K562 (cell line): ENCODE measurements around the gene MITF. TPM values are rescaled to one million over a fixed set of nuclear protein-coding genes. Genes with fewer than 3 reads are reported as not detected.
A peak's percentile ranks its signal among the peaks of the same experiment; 100 is the strongest.

Experiments used
- E2F6 ChIP-seq, 2 experiments: IDR thresholded peaks; 2 replicates each; pipeline ENCODE4 v1.6.1; 2011; ENCODE audit warnings: borderline replicate concordance in 1 of 2, control low read depth in 1 of 2, low read depth in 1 of 2, low read length in 1 of 2, mild to moderate bottlenecking in 1 of 2, mixed read lengths in 1 of 2, moderate library complexity in 1 of 2; ENCODE audit not compliant: insufficient read depth in 1 of 2, insufficient read length in 1 of 2, poor library complexity in 1 of 2, severe bottlenecking in 1 of 2; ENCODE audit errors: extremely low read depth in 1 of 2
- FOXJ3 ChIP-seq: sonication (generic); formaldehyde crosslinking; IDR thresholded peaks from 2 replicates; pipeline ENCODE4 v1.4.0; 2020; ENCODE audit warnings: mild to moderate bottlenecking, missing genetic modification reagents
- GABPB2 ChIP-seq: fragments of 250-450 bp; sonication (Bioruptor Pico); conservative IDR thresholded peaks from 2 replicates; pipeline ENCODE4 v1.5.1; 2021; ENCODE audit warnings: mild to moderate bottlenecking
- LCOR ChIP-seq: sonication (generic); formaldehyde crosslinking; IDR thresholded peaks from 2 replicates; pipeline ENCODE4 v1.8.0; 2022; ENCODE audit warnings: mild to moderate bottlenecking, missing genetic modification reagents
- PBX2 ChIP-seq, 2 experiments: IDR thresholded peaks in 1 of 2; conservative IDR thresholded peaks in 1 of 2; 2 replicates each; pipeline ENCODE4 v1.6.1; 2016; ENCODE audit warnings: low read depth in 2 of 2, mild to moderate bottlenecking in 1 of 2, missing compliant biosample characterization in 1 of 2, missing genetic modification characterization in 1 of 2, moderate library complexity in 1 of 2
- ZBTB40 ChIP-seq, 2 experiments: fragments of 450-650 bp in 1 of 2; sonication (generic) in 1 of 2; formaldehyde crosslinking in 1 of 2; IDR thresholded peaks; 2 replicates each; pipeline versions ENCODE4 v1.7.1 to v1.9.0; 2016 to 2022; ENCODE audit warnings: inconsistent platforms in 1 of 2, mild to moderate bottlenecking in 1 of 2, missing genetic modification reagents in 1 of 2
- ZFPM2 ChIP-seq: fragments of 250-450 bp; sonication (Bioruptor Pico); IDR thresholded peaks from 2 replicates; pipeline ENCODE4 v1.5.1; 2022; ENCODE audit warnings: mild to moderate bottlenecking
- ZKSCAN1 ChIP-seq: fragments of 150-350 bp; IDR thresholded peaks from 2 replicates; pipeline ENCODE4 v1.6.1; 2016; ENCODE audit warnings: low read depth, low read length
- ZNF140 ChIP-seq: fragments of 250-450 bp; sonication (Bioruptor Pico); IDR thresholded peaks from 2 replicates; pipeline ENCODE4 v1.8.0; 2021; ENCODE audit warnings: moderate library complexity, mild to moderate bottlenecking, inconsistent platforms
- ZNF77 ChIP-seq: fragments of 250-450 bp; sonication (Bioruptor Pico); IDR thresholded peaks from 2 replicates; pipeline ENCODE4 v1.5.0; 2020
- ZZZ3 ChIP-seq: fragments of 450-650 bp; IDR thresholded peaks from 2 replicates; pipeline ENCODE4 v1.6.1; 2016; ENCODE audit warnings: antibody characterized with exemption, mild to moderate bottlenecking, moderate library complexity
- polyA plus RNA-seq, 8 experiments: library from polyadenylated mRNA; depleted of rRNA in 4 of 8; stranded (reverse) in 5 of 8; unstranded in 3 of 8; fragments of >200 nt; fragmentation: Nextera tagmentation in 2 of 8; fragmentation: Illumina TruSeq in 1 of 8; extraction: Ambion mirVana in 2 of 8; extraction: Trizol in 1 of 8; gene quantifications; 2 replicates each; pipeline versions ENCODE4 v1.2.1 to v1.2.3, GENCODE V29; 2011 to 2014; ENCODE audit warnings: inconsistent platforms in 1 of 8, missing spikeins in 1 of 8
- total RNA-seq, 7 experiments: library from RNA; depleted of rRNA in 6 of 7; stranded (reverse); fragments of >200 nt in 6 of 7; fragmentation: Illumina TruSeq in 2 of 7; extraction: Trizol in 2 of 7; gene quantifications; 2 replicates each; pipeline versions ENCODE4 v1.2.1 to v1.2.3, GENCODE V29; 2011 to 2021; ENCODE audit warnings: low replicate concordance in 1 of 7

The MITF gene
- total and polyA plus RNA-seq, 9 of the 15 experiments (the other 6 are each of a cell fraction or from before 2014, with no cell fraction given) = 5.6 to 14.9 (median 11.1) TPM

- TF ChIP-seq ZZZ3 (no peak), ZBTB40 (IDR thresholded peaks at IDR 0.05) (peak; percentile 80), ZBTB40 (CRISPR knock-in tag; IDR thresholded peaks at IDR 0.05) (no peak), E2F6 (IDR thresholded peaks at IDR 0.05; ENCODE audit: borderline replicate concordance in 1 of 2, extremely low read depth in 1 of 2, insufficient read depth in 1 of 2, insufficient read length in 1 of 2, low read depth in 1 of 2, low read length in 1 of 2, poor library complexity in 1 of 2, severe bottlenecking in 1 of 2) (peak; percentile 96 to 97), ZNF140 (CRISPR knock-in tag) (no peak), GABPB2 (no peak), FOXJ3 (CRISPR knock-in tag) (no peak), PBX2 (CRISPR knock-in tag; IDR thresholded peaks at IDR 0.05; ENCODE audit: low read depth) (no peak), PBX2 (tag; conservative IDR thresholded peaks at IDR 0.05; ENCODE audit: low read depth) (no peak), ZFPM2 (CRISPR knock-in tag) (no peak), ZKSCAN1 (peak; percentile 89), ZNF77 (CRISPR knock-in tag) (no peak), LCOR (CRISPR knock-in tag) (peak; percentile 47; the same call in 1 of the 2 replicates)
Observed at GRCh38 chr3:69999140-70000027, 260.1 kb downstream of the MITF start, which contains the start of gene SAMMSON (continued).
